HG03139 (cell line): Measurements from ENCODE around the gene KRTAP3-3.
"Not testable (repeated sequence)": the region's sequence is repeated elsewhere in the genome, so short reads cannot be mapped to it uniquely, and the experiment has no call there.

Experiments
- ATAC-seq: cut with Tn5 transposase; IDR thresholded peaks from one replicate; pipeline ENCODE4 v1.9.1; 2021; ENCODE audit not compliant: unreplicated experiment

KRTAP3-3 gene

GRCh38 chr17:40993839-40994238 is at the start of gene KRTAP3-3:
TSS of gene KRTAP3-3 (minus strand) at chr17:40994164. CDS start at chr17:40994097, 67 bp downstream.
- ATAC-seq = no peak

GRCh38 chr17:41042953-41043352 is 49.0 kb upstream of the KRTAP3-3 start:
- ATAC-seq = no peak

GRCh38 chr17:41040783-41041571 is 47.0 kb upstream of the KRTAP3-3 start, which contains the start of gene KRTAP1-1:
TSS of gene KRTAP1-1 (minus strand) at chr17:41041450. CDS start at chr17:41041397, 53 bp downstream.
- not testable (repeated sequence) for ATAC-seq

- ATAC-seq = no peak
Measured at GRCh38 chr17:41037853-41038350, 43.9 kb upstream of the KRTAP3-3 start.

GRCh38 chr17:41034346-41034935 is 40.5 kb upstream of the KRTAP3-3 start, which contains the start of gene KRTAP1-3:
TSS of gene KRTAP1-3 (minus strand) at chr17:41034874. CDS start at chr17:41034821, 53 bp downstream.
- ATAC-seq = not testable (repeated sequence)

GRCh38 chr17:41029633-41030245 is 35.8 kb upstream of the KRTAP3-3 start, which contains the start of gene KRTAP1-4:
TSS of gene KRTAP1-4 (minus strand) at chr17:41030195. CDS start at chr17:41030078, 117 bp downstream.
- ATAC-seq = no peak

GRCh38 chr17:41026715-41027471 is 32.9 kb upstream of the KRTAP3-3 start, which contains the start of gene KRTAP1-5:
TSS of gene KRTAP1-5 (minus strand) at chr17:41027208. CDS start at chr17:41027155, 53 bp downstream.
- ATAC-seq = no peak

- ATAC-seq = no peak
Measured at GRCh38 chr17:41024697-41025096, 30.7 kb upstream of the KRTAP3-3 start.

- no peak for ATAC-seq
Measured at GRCh38 chr17:41020336-41020735, 26.4 kb upstream of the KRTAP3-3 start.

- ATAC-seq = no peak
Measured at GRCh38 chr17:41019415-41019814, 25.5 kb upstream of the KRTAP3-3 start.

- no peak for ATAC-seq
Measured at GRCh38 chr17:41018541-41018940, 24.6 kb upstream of the KRTAP3-3 start.

- no peak for ATAC-seq
Measured at GRCh38 chr17:41016578-41017215, 22.7 kb upstream of the KRTAP3-3 start.

GRCh38 chr17:41015454-41015853 is 21.5 kb upstream of the KRTAP3-3 start:
- ATAC-seq = no peak

GRCh38 chr17:41013606-41014005 is 19.6 kb upstream of the KRTAP3-3 start:
- ATAC-seq = no peak

GRCh38 chr17:41013181-41013580 is 19.2 kb upstream of the KRTAP3-3 start:
- no peak for ATAC-seq

- ATAC-seq = no peak
Measured at GRCh38 chr17:41012326-41013120, 18.6 kb upstream of the KRTAP3-3 start.

GRCh38 chr17:41010441-41010840 is 16.5 kb upstream of the KRTAP3-3 start:
- ATAC-seq = no peak

GRCh38 chr17:41009936-41010335 is 16.0 kb upstream of the KRTAP3-3 start:
- no peak for ATAC-seq

- ATAC-seq = no peak
Measured at GRCh38 chr17:41009301-41009760, 15.4 kb upstream of the KRTAP3-3 start.
